ENCODE measurements around the gene TP53RK. TPM values are rescaled to one million over a fixed set of nuclear protein-coding genes. Genes with fewer than 3 reads are reported as not detected.

Gene TP53RK
- total and polyA plus RNA-seq, 2 of the 4 experiments (the other 2 are of a cell fraction) = 8.7 to 10.6 TPM

GRCh38 chr20:46689082-46689753, at the start of gene TP53RK (continued):
- TF ChIP-seq RAD21 (IDR thresholded peaks at IDR 0.05; ENCODE audit: low read length) (no peak), NFE2L2 (IDR thresholded peaks at IDR 0.05; ENCODE audit: low read depth, low read length) (no peak), USF2 (IDR thresholded peaks at IDR 0.05; ENCODE audit: low read depth, low read length) (peak; percentile 47; the same call in 1 of the 2 replicates)

- Histone ChIP-seq H3K18ac (ENCODE audit: low read depth, low read length) (no peak overlapping the region), H3K27me3 (ENCODE audit: control insufficient read depth, insufficient read depth, low read length) (no peaks in the 10 kb centered on the region), H2BK5ac (ENCODE audit: low read depth, low read length, poor library complexity, severe bottlenecking) (no peak overlapping the region), H3K27ac (ENCODE audit: insufficient read depth, low read length) (no peak overlapping the region), H2BK120ac (ENCODE audit: low read depth, low read length) (no peak overlapping the region), H3K79me1 (ENCODE audit: low read depth in 1 of 2, low read length in 2 of 2) (peaks cover 0 to 7% of the 10 kb centered on the region in 2 experiments; a peak in 1 of 4 replicates), H3K4ac (ENCODE audit: low read depth, low read length) (no peak overlapping the region), H3K4me1 (ENCODE audit: control insufficient read depth, insufficient read depth, low read length) (peaks cover 11% of the 10 kb centered on the region), H4K8ac (ENCODE audit: low read depth in 2 of 2, low read length in 2 of 2) (no peak overlapping the region), H3K9me3 (ENCODE audit: control insufficient read depth, insufficient read depth, low read length) (no peaks in the 10 kb centered on the region), H4K5ac (ENCODE audit: low read depth, low read length) (no peak overlapping the region), H2AK5ac (ENCODE audit: low read depth, low read length) (no peak overlapping the region), H3K9me1 (ENCODE audit: insufficient read depth, low read length) (peaks cover 15% of the 10 kb centered on the region; the same call in 1 of the 2 replicates), H3K9ac (ENCODE audit: low read depth, low read length) (no peak overlapping the region), H3K23ac (ENCODE audit: low read depth, low read length) (no peak overlapping the region), H2AFZ (replicated peaks; ENCODE audit: low read length, poor library complexity) (no peak overlapping the region), H3K14ac (replicated peaks; ENCODE audit: low read depth, low read length) (no peak overlapping the region), H3K4me2 (ENCODE audit: low read depth, low read length) (no peak overlapping the region), H2BK15ac (ENCODE audit: low read depth, low read length) (no peak overlapping the region), H3K4me3 (ENCODE audit: insufficient read depth, low read depth, low read length) (no peak overlapping the region), H3K36me3 (ENCODE audit: control insufficient read depth, insufficient read depth, low read length) (peaks cover 33% of the 10 kb centered on the region), H2BK20ac (ENCODE audit: low read depth, low read length) (no peak overlapping the region), H2AK9ac (replicated peaks; ENCODE audit: low read depth, low read length, poor library complexity) (no peak overlapping the region), H3K56ac (ENCODE audit: extremely low read depth, insufficient read depth, low read length) (no peak overlapping the region), H4K20me1 (ENCODE audit: insufficient read depth, low read length) (no peaks in the 10 kb centered on the region), H4K91ac (ENCODE audit: insufficient read depth, low read depth, low read length) (no peak overlapping the region)
- ATAC-seq (ENCODE audit: low read depth) (no peak), DNase-seq (peak; percentile 31)
- ChIA-PET CTCF (no interaction called here), POLR2A (ENCODE audit: unreplicated experiment) (no interaction called here)
- in situ Hi-C loops (cut with MboI; ENCODE audit: low sequenced_read_pairs) = no loop called here
- BruUV-seq (replicated peaks) = no TSS peak
- intact Hi-C loops (cut with micrococcal nuclease) = no loop called here
- TF ChIP-seq USF2 (IDR thresholded peaks at IDR 0.05; ENCODE audit: low read depth, low read length) (no peak), CEBPB (IDR thresholded peaks at IDR 0.05; ENCODE audit: low read depth, low read length) (peak; percentile 38; the same call in 1 of the 2 replicates)
- no CpG with 5 or more reads among the region's 2 CpGs for WGBS, 2 experiments (ENCODE audit: extremely low coverage in 2 of 2, insufficient read length in 1 of 2)
- dilution Hi-C loops (cut with HindIII; ENCODE audit: low sequenced_read_pairs, unreplicated experiment) = no loop called here
These were observed 46.2 kb upstream of the TP53RK start for GRCh38 chr20:46735436-46735835.

All from IMR-90 (cell line).